ENCODE results near the gene TBC1D19.

TBC1D19 gene

GRCh38 chr4:26594778-26595177, 10.9 kb downstream of the TBC1D19 start:
- H3K4me1 ChIP-seq (ENCODE audit: insufficient read depth, low read length, severe bottlenecking), result no peaks in the 10 kb centered on the region
- H3K9me2 ChIP-seq (ENCODE audit: low read depth, low read length), result no peaks in the 10 kb centered on the region
- no peaks in the 10 kb centered on the region for H4K20me1 ChIP-seq (ENCODE audit: insufficient read depth, low read length)
- H3F3A ChIP-seq (ENCODE audit: insufficient read depth, low read length), result no peaks in the 10 kb centered on the region
- TF ChIP-seq EZH2 (IDR thresholded peaks at IDR 0.05; ENCODE audit: borderline replicate concordance, low read length), result no peak
- no peak for TF ChIP-seq CTCF (IDR thresholded peaks at IDR 0.05; ENCODE audit: low read length)
- H3K9me3 ChIP-seq (ENCODE audit: low read length), result no peaks in the 10 kb centered on the region
- no peak overlapping the region for H2AFZ ChIP-seq (ENCODE audit: low read length)
- H3K79me2 ChIP-seq (ENCODE audit: insufficient read depth, low read length), result no peaks in the 10 kb centered on the region
- no peak overlapping the region for H3K9ac ChIP-seq (ENCODE audit: low read length)
- H3K36me3 ChIP-seq (ENCODE audit: insufficient read depth, low read length), result no peaks in the 10 kb centered on the region
- H3K4me2 ChIP-seq (ENCODE audit: low read length), result no peak overlapping the region
- H3K27ac ChIP-seq (ENCODE audit: low read depth, low read length, poor library complexity, severe bottlenecking), result no peak overlapping the region
- no peak overlapping the region for H3K4me3 ChIP-seq (ENCODE audit: low read depth, low read length, poor library complexity, severe bottlenecking)
- no peaks in the 10 kb centered on the region for H3K27me3 ChIP-seq (ENCODE audit: insufficient read depth, low read length)

- H3K79me2 ChIP-seq (ENCODE audit: insufficient read depth, low read length), result no peaks in the 10 kb centered on the region
- no peaks in the 10 kb centered on the region for H3K9me2 ChIP-seq (ENCODE audit: low read depth, low read length)
- no peak overlapping the region for H3K9ac ChIP-seq (ENCODE audit: low read length)
- no peak overlapping the region for H3K27ac ChIP-seq (ENCODE audit: low read depth, low read length, poor library complexity, severe bottlenecking)
- no peaks in the 10 kb centered on the region for H3K9me3 ChIP-seq (ENCODE audit: low read length)
- no peak overlapping the region for H2AFZ ChIP-seq (ENCODE audit: low read length)
- H3K4me3 ChIP-seq (ENCODE audit: low read depth, low read length, poor library complexity, severe bottlenecking), result no peak overlapping the region
- H3K4me1 ChIP-seq (ENCODE audit: insufficient read depth, low read length, severe bottlenecking), result no peaks in the 10 kb centered on the region
- TF ChIP-seq CTCF (IDR thresholded peaks at IDR 0.05; ENCODE audit: low read length) (no peak), EZH2 (IDR thresholded peaks at IDR 0.05; ENCODE audit: borderline replicate concordance, low read length) (no peak)
- H3K4me2 ChIP-seq (ENCODE audit: low read length), result no peak overlapping the region
- no peaks in the 10 kb centered on the region for H3K36me3 ChIP-seq (ENCODE audit: insufficient read depth, low read length)
- H3F3A ChIP-seq (ENCODE audit: insufficient read depth, low read length), result no peaks in the 10 kb centered on the region
- no peaks in the 10 kb centered on the region for H4K20me1 ChIP-seq (ENCODE audit: insufficient read depth, low read length)
- no peaks in the 10 kb centered on the region for H3K27me3 ChIP-seq (ENCODE audit: insufficient read depth, low read length)
Measured at GRCh38 chr4:26596843-26597242, 13.0 kb downstream of the TBC1D19 start.

GRCh38 chr4:26601204-26601603, 17.3 kb downstream of the TBC1D19 start:
- TF ChIP-seq EZH2 (IDR thresholded peaks at IDR 0.05; ENCODE audit: borderline replicate concordance, low read length) (no peak), CTCF (IDR thresholded peaks at IDR 0.05; ENCODE audit: low read length) (no peak)
- Histone ChIP-seq H3K79me2 (ENCODE audit: insufficient read depth, low read length) (no peaks in the 10 kb centered on the region), H3K4me3 (ENCODE audit: low read depth, low read length, poor library complexity, severe bottlenecking) (no peak overlapping the region), H3K36me3 (ENCODE audit: insufficient read depth, low read length) (no peaks in the 10 kb centered on the region), H4K20me1 (ENCODE audit: insufficient read depth, low read length) (no peaks in the 10 kb centered on the region), H2AFZ (ENCODE audit: low read length) (no peak overlapping the region), H3K4me1 (ENCODE audit: insufficient read depth, low read length, severe bottlenecking) (no peaks in the 10 kb centered on the region), H3K9me2 (ENCODE audit: low read depth, low read length) (no peaks in the 10 kb centered on the region), H3K27me3 (ENCODE audit: insufficient read depth, low read length) (no peaks in the 10 kb centered on the region), H3K9me3 (ENCODE audit: low read length) (no peaks in the 10 kb centered on the region), H3K9ac (ENCODE audit: low read length) (no peak overlapping the region), H3K4me2 (ENCODE audit: low read length) (no peak overlapping the region), H3K27ac (ENCODE audit: low read depth, low read length, poor library complexity, severe bottlenecking) (no peak overlapping the region), H3F3A (ENCODE audit: insufficient read depth, low read length) (no peaks in the 10 kb centered on the region)
